ENCODE measurements around the gene TBC1D22A.

- TF ChIP-seq CTCF (IDR thresholded peaks at IDR 0.05; ENCODE audit: insufficient read depth, low read depth, low read length): no peak
- TF ChIP-seq EZH2 (IDR thresholded peaks at IDR 0.05; ENCODE audit: insufficient read depth, low read length): no peak
Observed at GRCh38 chr22:47153854-47154525, 391.5 kb downstream of the TBC1D22A start.

Measured in astrocyte (in vitro differentiated cells and primary cell).